ENCODE data around the gene FZD10. TPM values are rescaled to one million over a fixed set of nuclear protein-coding genes. Genes with fewer than 3 reads are reported as not detected.

Gene FZD10
- total RNA-seq, 6 donors from 2014 or later, result 0.46 to 2.6 (median 1.1) TPM; not detected in 1

- Histone ChIP-seq H3K27ac (no peak overlapping the region), H3K9me3 (no peaks in the 10 kb centered on the region), H3K27me3 (peaks cover 0 to 41% (median 20%) of the 10 kb centered on the region in 4 donors), H3K36me3 (no peaks in the 10 kb centered on the region), H3K4me1 (peaks cover 5 to 32% (median 15%) of the 10 kb centered on the region in 4 donors), H3K4me3 (no peak overlapping the region)
- ATAC-seq (ENCODE audit: low FRiP score in 2 of 2) (no peak), DNase-seq (no peak)
- TF ChIP-seq, protein P1, sequence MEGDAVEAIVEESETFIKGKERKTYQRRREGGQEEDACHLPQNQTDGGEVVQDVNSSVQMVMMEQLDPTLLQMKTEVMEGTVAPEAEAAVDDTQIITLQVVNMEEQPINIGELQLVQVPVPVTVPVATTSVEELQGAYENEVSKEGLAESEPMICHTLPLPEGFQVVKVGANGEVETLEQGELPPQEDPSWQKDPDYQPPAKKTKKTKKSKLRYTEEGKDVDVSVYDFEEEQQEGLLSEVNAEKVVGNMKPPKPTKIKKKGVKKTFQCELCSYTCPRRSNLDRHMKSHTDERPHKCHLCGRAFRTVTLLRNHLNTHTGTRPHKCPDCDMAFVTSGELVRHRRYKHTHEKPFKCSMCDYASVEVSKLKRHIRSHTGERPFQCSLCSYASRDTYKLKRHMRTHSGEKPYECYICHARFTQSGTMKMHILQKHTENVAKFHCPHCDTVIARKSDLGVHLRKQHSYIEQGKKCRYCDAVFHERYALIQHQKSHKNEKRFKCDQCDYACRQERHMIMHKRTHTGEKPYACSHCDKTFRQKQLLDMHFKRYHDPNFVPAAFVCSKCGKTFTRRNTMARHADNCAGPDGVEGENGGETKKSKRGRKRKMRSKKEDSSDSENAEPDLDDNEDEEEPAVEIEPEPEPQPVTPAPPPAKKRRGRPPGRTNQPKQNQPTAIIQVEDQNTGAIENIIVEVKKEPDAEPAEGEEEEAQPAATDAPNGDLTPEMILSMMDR (IDR thresholded peaks at IDR 0.05), result no peak
- TF ChIP-seq POLR2AphosphoS5 (IDR thresholded peaks at IDR 0.05), result no peak
- TF ChIP-seq EP300 (IDR thresholded peaks at IDR 0.05), result no peak
- TF ChIP-seq POLR2A (IDR thresholded peaks at IDR 0.05), result no peak
- 25 to 40% methylated on average over 17 of the region's 18 CpGs for WGBS, 2 donors
Observed at GRCh38 chr12:130164216-130164542, 1.9 kb downstream of the FZD10 start.

DNA sequence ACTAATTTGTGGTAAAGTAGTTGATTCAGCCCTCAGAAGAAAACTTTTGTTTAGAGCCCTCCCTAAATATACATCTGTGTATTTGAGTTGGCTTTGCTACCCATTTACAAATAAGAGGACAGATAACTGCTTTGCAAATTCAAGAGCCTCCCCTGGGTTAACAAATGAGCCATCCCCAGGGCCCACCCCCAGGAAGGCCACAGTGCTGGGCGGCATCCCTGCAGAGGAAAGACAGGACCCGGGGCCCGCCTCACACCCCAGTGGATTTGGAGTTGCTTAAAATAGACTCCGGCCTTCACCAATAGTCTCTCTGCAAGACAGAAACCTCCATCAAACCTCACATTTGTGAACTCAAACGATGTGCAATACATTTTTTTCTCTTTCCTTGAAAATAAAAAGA, 2.7 kb downstream of the FZD10 start:
- WGBS, 2 donors, result 41 to 44% methylated on average over 5 of the region's 5 CpGs
- no peak for DNase-seq
- H3K27ac ChIP-seq, result no peak overlapping the region
- no peak overlapping the region for H3K4me3 ChIP-seq
- no peak for ATAC-seq (ENCODE audit: low FRiP score in 2 of 2)
- H3K36me3 ChIP-seq, result no peaks in the 10 kb centered on the region
- H3K4me1 ChIP-seq, result peaks cover 5 to 32% (median 15%) of the 10 kb centered on the region in 4 donors
- peaks cover 0 to 41% (median 19%) of the 10 kb centered on the region in 4 donors for H3K27me3 ChIP-seq
- no peak for TF ChIP-seq POLR2AphosphoS5 (IDR thresholded peaks at IDR 0.05)
- no peak for TF ChIP-seq POLR2A (IDR thresholded peaks at IDR 0.05)
- TF ChIP-seq, protein P1 (IDR thresholded peaks at IDR 0.05), result no peak
- no peak for TF ChIP-seq EP300 (IDR thresholded peaks at IDR 0.05)
- H3K9me3 ChIP-seq, result no peaks in the 10 kb centered on the region

- Histone ChIP-seq H3K27me3 (peaks cover 0 to 30% (median 13%) of the 10 kb centered on the region in 4 donors), H3K27ac (no peak overlapping the region), H3K4me1 (peaks cover 0 to 24% (median 9%) of the 10 kb centered on the region in 4 donors), H3K36me3 (no peaks in the 10 kb centered on the region), H3K4me3 (no peak overlapping the region), H3K9me3 (no peaks in the 10 kb centered on the region)
- no peak for ATAC-seq (ENCODE audit: low FRiP score in 2 of 2)
- 76 to 83% methylated on average over 2 of the region's 2 CpGs for WGBS, 2 donors
- DNase-seq, result no peak
- TF ChIP-seq, protein P1 (IDR thresholded peaks at IDR 0.05), result no peak
- TF ChIP-seq POLR2AphosphoS5 (IDR thresholded peaks at IDR 0.05) (no peak), POLR2A (IDR thresholded peaks at IDR 0.05) (no peak), EP300 (IDR thresholded peaks at IDR 0.05) (no peak)
Observed at GRCh38 chr12:130166306-130166705, 4.0 kb downstream of the FZD10 start.

GRCh38 chr12:130167537-130167936, 5.3 kb downstream of the FZD10 start:
- no peak for DNase-seq
- 60 to 73% methylated on average over 1 of the region's 1 CpG for WGBS, 2 donors
- Histone ChIP-seq H3K9me3 (peaks cover 0 to 3% (median 0%) of the 10 kb centered on the region in 4 donors), H3K4me1 (peaks cover 0 to 11% (median under 1%) of the 10 kb centered on the region in 4 donors), H3K27me3 (peaks cover 0 to 18% (median 6%) of the 10 kb centered on the region in 4 donors), H3K36me3 (no peaks in the 10 kb centered on the region), H3K4me3 (no peak overlapping the region), H3K27ac (no peak overlapping the region)
- ATAC-seq (ENCODE audit: low FRiP score in 2 of 2), result no peak
- TF ChIP-seq POLR2A (IDR thresholded peaks at IDR 0.05), result no peak
- TF ChIP-seq POLR2AphosphoS5 (IDR thresholded peaks at IDR 0.05), result no peak
- TF ChIP-seq EP300 (IDR thresholded peaks at IDR 0.05), result no peak
- TF ChIP-seq, protein P1 (IDR thresholded peaks at IDR 0.05), result no peak

GRCh38 chr12:130169256-130169655, 7.0 kb downstream of the FZD10 start:
- 39 to 41% methylated on average over 6 of the region's 6 CpGs for whole genome bisulfite sequencing, 2 donors
- Histone ChIP-seq H3K27me3 (peaks cover 0 to 4% (median 0%) of the 10 kb centered on the region in 4 donors), H3K27ac (no peak overlapping the region), H3K4me3 (no peak overlapping the region), H3K9me3 (peaks cover 0 to 3% (median 0%) of the 10 kb centered on the region in 4 donors), H3K4me1 (no peaks in the 10 kb centered on the region), H3K36me3 (no peaks in the 10 kb centered on the region)
- DNase-seq (no peak), ATAC-seq (ENCODE audit: low FRiP score in 2 of 2) (no peak)
- TF ChIP-seq POLR2A (IDR thresholded peaks at IDR 0.05) (no peak), EP300 (IDR thresholded peaks at IDR 0.05) (no peak), POLR2AphosphoS5 (IDR thresholded peaks at IDR 0.05) (no peak)
- TF ChIP-seq, protein P1 (IDR thresholded peaks at IDR 0.05), result no peak

Data from upper lobe of left lung (tissue), 6 donors.